Gastroesophageal sphincter (tissue), 4 donors: ENCODE results near the gene ATP10A. TPM values are rescaled to one million over a fixed set of nuclear protein-coding genes. Genes with fewer than 3 reads are reported as not detected.

Experiments used
- ATAC-seq: fragments of 150-250 bp; one replicate; pipeline ENCODE4 v1.9.1; 2016; ENCODE audit warnings: mild to moderate bottlenecking, moderate library complexity
- H3K27ac ChIP-seq, 4 donors: fragments of 200-600 bp; sonication (generic) in 3 of 4; 1 replicate in 3 of 4; 2 replicates in 1 of 4; pipeline ENCODE4 v1.5.1; 2016 to 2019
- H3K27me3 ChIP-seq: fragments of 200-600 bp; sonication (generic); one replicate; pipeline ENCODE4 v1.5.1; 2019
- H3K36me3 ChIP-seq, 2 donors: fragments of 200-600 bp; sonication (generic); one replicate each; pipeline ENCODE4 v1.5.1; 2019; ENCODE audit warnings: control low read depth in 1 of 2
- H3K4me1 ChIP-seq, 3 donors: fragments of 200-600 bp; sonication (generic); 1 replicate in 2 of 3; 2 replicates in 1 of 3; pipeline ENCODE4 v1.5.1; 2016 to 2019; ENCODE audit warnings: control low read depth in 2 of 3
- H3K4me3 ChIP-seq, 2 donors: fragments of 200-600 bp; sonication (generic); one replicate each; pipeline ENCODE4 v1.5.1; 2019; ENCODE audit warnings: mild to moderate bottlenecking in 1 of 2, moderate library complexity in 1 of 2
- H3K9me3 ChIP-seq, 3 donors: fragments of 200-600 bp; sonication (generic); one replicate each; pipeline ENCODE4 v1.5.1; 2017 to 2019; ENCODE audit warnings: control low read depth in 2 of 3
- CTCF ChIP-seq, 4 experiments: fragments of 200-600 bp in 2 of 4; fragments of 450-650 bp in 2 of 4; sonication (generic) in 1 of 4; IDR thresholded peaks; one replicate each; pipeline ENCODE4 v1.5.1; 2017 to 2019; ENCODE audit warnings: antibody characterized with exemption in 4 of 4, mild to moderate bottlenecking in 2 of 4, moderate library complexity in 2 of 4
- EP300 ChIP-seq: sonication (generic); formaldehyde crosslinking; IDR thresholded peaks from one replicate; pipeline ENCODE4 v1.6.1; 2017; ENCODE audit warnings: antibody characterized with exemption, mild to moderate bottlenecking
- POLR2A ChIP-seq, 2 donors: fragments of 450-650 bp; IDR thresholded peaks; one replicate each; pipeline ENCODE4 v1.6.1; 2017; ENCODE audit warnings: antibody characterized with exemption in 2 of 2, mild to moderate bottlenecking in 2 of 2, moderate library complexity in 1 of 2
- POLR2AphosphoS5 ChIP-seq: sonication (generic); formaldehyde crosslinking; IDR thresholded peaks from one replicate; pipeline ENCODE4 v1.6.1; 2017; ENCODE audit warnings: antibody characterized with exemption
- WGBS, 2 donors: methylation state at CpG; one replicate each; pipeline ENCODE4 v1.1.5; 2018; ENCODE audit warnings: low coverage in 1 of 2; 5-methylcytosine and 5-hydroxymethylcytosine counted together
- total RNA-seq, 4 donors: library from RNA; depleted of rRNA; stranded (reverse); fragments of >200 nt; gene quantifications; one replicate each; pipeline ENCODE4 v1.1.0, GENCODE V29; 2016

The ATP10A gene
- total RNA-seq, 4 donors from 2014 or later = 22.9 to 41.8 (median 24.6) TPM

- WGBS, 2 donors = 45 to 87% methylated on average over 4 of the region's 4 CpGs
- H3K9me3 ChIP-seq = no peaks in the 10 kb centered on the region
- H3K27ac ChIP-seq = no peak overlapping the region
- TF ChIP-seq POLR2A (IDR thresholded peaks at IDR 0.05) (no peak), CTCF (IDR thresholded peaks at IDR 0.05) (no peak), POLR2AphosphoS5 (no peak), EP300 (no peak)
- H3K27me3 ChIP-seq = no peaks in the 10 kb centered on the region
- H3K4me3 ChIP-seq = no peak overlapping the region
- H3K4me1 ChIP-seq = peaks cover 0 to 34% (median 1%) of the 10 kb centered on the region in 3 donors
- no peak for ATAC-seq
- H3K36me3 ChIP-seq = no peaks in the 10 kb centered on the region
Observed at GRCh38 chr15:25838871-25839195, 24.3 kb downstream of the ATP10A start.

- no peak for ATAC-seq
- Histone ChIP-seq H3K27me3 (no peaks in the 10 kb centered on the region), H3K4me3 (no peak overlapping the region), H3K36me3 (no peaks in the 10 kb centered on the region), H3K4me1 (peaks cover 0 to 29% (median 0%) of the 10 kb centered on the region in 3 donors), H3K27ac (peak overlapping the region in 1 of 4 donors; percentile 2), H3K9me3 (no peaks in the 10 kb centered on the region)
- 59 to 80% methylated on average over 7 to 8 of the region's 8 CpGs for WGBS, 2 donors
- no peak for TF ChIP-seq POLR2AphosphoS5
- TF ChIP-seq CTCF (IDR thresholded peaks at IDR 0.05) = no peak
- TF ChIP-seq EP300 = no peak
- TF ChIP-seq POLR2A (IDR thresholded peaks at IDR 0.05) = no peak
Observed at GRCh38 chr15:25838191-25838870, 24.8 kb downstream of the ATP10A start.

- TF ChIP-seq EP300 (no peak), CTCF (IDR thresholded peaks at IDR 0.05) (no peak), POLR2A (IDR thresholded peaks at IDR 0.05) (no peak), POLR2AphosphoS5 (no peak)
- WGBS, 2 donors = 50 to 72% methylated on average over 3 to 5 of the region's 5 CpGs
- no peaks in the 10 kb centered on the region for H3K36me3 ChIP-seq
- no peaks in the 10 kb centered on the region for H3K9me3 ChIP-seq
- peaks cover 7 to 32% (median 18%) of the 10 kb centered on the region in 3 donors for H3K4me1 ChIP-seq
- no peak overlapping the region for H3K4me3 ChIP-seq
- ATAC-seq = no peak
- no peaks in the 10 kb centered on the region for H3K27me3 ChIP-seq
- peak overlapping the region; percentile 89 to 98 (median 92) for H3K27ac ChIP-seq
Observed at GRCh38 chr15:25832158-25832557, 31.0 kb downstream of the ATP10A start.

DNA sequence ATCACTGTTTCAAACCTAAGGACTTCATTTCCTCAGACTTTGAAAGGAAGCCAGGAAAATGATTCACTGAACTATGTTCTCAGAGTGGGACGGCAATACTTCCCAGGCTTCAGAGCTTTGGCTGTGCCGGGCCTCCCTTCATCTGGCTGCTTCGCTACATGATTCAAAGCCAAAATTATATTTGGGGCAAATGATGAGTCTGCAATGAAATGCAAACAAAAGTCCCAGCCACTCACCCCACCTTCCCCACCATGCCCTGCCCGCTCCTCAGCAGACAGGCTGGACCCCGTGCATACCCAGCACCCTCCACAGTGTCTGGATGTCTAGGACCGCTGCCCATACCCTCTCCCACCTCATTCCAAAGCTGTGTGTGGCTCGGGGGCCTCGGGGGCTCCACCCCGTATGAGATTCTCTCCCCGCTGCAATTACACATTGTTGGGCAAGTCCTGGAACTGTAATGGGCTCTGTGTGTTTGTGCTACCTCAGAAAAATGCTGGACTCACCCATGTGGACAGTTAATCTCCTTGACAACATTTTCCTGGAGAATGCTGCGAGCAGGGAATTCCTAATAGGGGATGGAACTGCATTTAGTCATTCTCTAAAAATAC is 32.2 kb downstream of the ATP10A start:
- TF ChIP-seq POLR2A (IDR thresholded peaks at IDR 0.05) (no peak), EP300 (peak; percentile 43), POLR2AphosphoS5 (peak; percentile 96)
- 11 to 12% methylated on average over 4 of the region's 11 CpGs for WGBS, 2 donors
- no peaks in the 10 kb centered on the region for H3K27me3 ChIP-seq
- ATAC-seq = peak; percentile 94
- H3K9me3 ChIP-seq = no peaks in the 10 kb centered on the region
- peaks cover 7 to 31% (median 18%) of the 10 kb centered on the region in 3 donors for H3K4me1 ChIP-seq
- H3K4me3 ChIP-seq = peak overlapping the region; percentile 25 to 37
- peak overlapping the region; percentile 89 to 98 (median 92) for H3K27ac ChIP-seq
- no peaks in the 10 kb centered on the region for H3K36me3 ChIP-seq

GRCh38 chr15:25829073-25829472 is 34.1 kb downstream of the ATP10A start:
- Histone ChIP-seq H3K36me3 (no peaks in the 10 kb centered on the region), H3K4me3 (no peak overlapping the region), H3K27me3 (no peaks in the 10 kb centered on the region), H3K4me1 (peaks cover 10 to 47% (median 21%) of the 10 kb centered on the region in 3 donors), H3K9me3 (no peaks in the 10 kb centered on the region), H3K27ac (peak overlapping the region; percentile 89 to 98 (median 92))
- ATAC-seq = no peak
- TF ChIP-seq CTCF (IDR thresholded peaks at IDR 0.05) (no peak), POLR2AphosphoS5 (no peak), POLR2A (IDR thresholded peaks at IDR 0.05) (no peak), EP300 (no peak)
- 75 to 90% methylated on average over 2 to 3 of the region's 3 CpGs for WGBS, 2 donors
